GM21447 (cell line): Measurements from ENCODE around the gene RPS3.

Experiments used
- ATAC-seq: cut with Tn5 transposase; IDR thresholded peaks from one replicate; pipeline ENCODE4 v1.9.1; 2021; ENCODE audit not compliant: unreplicated experiment

Gene RPS3

DNA sequence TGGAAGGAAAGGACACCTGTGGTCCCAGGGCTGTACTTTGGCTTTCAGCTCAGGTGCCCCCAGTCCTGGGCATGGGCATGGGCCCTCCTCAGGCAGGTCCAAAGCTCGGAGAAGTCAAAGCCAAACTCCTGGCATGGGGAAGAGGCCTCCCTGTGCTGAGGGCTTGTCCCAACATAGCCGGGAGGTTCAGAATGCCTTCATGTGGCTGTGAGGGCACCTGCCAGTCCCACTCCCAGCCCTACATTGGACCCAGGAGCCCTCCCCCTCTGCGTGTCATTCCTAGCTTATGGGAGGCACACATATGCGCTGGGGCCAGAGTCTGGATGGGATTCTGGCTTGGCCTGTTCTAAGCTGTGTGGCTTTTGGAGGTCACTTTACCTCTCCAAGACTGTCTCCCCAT lies 34.7 kb downstream of the RPS3 start:
- ATAC-seq = no peak

DNA sequence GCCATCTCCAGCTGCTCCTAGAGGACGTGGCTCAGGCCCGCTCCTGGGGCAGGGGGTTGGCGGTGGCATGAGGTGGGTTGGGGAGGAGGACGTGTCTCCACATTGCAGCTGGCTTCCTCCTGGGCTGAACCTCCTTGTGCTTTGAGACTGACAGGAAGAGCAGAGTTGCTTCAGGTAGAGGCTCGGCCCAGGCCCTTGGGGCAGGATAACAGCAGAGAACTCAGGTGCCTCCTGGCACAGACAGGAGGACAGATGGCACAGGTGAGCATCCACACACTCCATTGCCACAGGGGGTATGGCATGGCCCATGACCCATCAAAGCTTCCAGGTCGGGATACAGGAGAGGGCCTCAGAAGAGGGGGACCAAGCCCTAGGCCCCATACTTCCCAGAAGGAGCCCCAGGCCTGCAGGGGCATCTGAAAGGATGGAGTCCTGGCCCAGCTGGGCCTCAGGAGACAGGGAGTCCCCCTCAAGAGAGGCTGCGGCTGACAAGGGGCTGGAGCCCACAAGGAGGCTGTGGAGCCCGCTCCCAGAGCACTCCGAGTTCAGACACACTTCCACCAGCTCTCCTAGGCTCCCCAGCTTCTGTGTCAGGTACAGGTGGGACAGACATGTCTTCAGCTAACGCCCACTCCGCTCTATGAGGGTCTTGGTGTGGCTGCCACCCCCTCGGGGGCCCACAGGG lies 35.7 kb downstream of the RPS3 start:
- ATAC-seq = no peak

DNA sequence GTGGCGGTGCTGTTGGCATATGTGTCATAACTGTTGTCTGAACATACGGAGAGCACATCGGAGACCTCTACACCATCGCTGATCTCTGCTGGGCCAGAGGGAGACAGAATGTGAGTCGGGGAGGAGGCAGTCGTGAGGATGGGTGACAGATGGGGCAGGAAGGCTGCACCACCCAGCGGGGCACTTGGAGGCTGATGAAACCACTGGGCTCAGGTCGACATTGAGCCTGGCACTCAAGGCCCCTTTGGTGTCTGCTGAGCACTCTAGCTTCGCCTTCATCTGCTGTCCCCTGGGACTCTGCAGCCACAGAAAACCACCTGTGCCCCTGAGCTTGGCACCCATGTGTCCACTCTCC lies 36.2 kb downstream of the RPS3 start:
- ATAC-seq = no peak

DNA sequence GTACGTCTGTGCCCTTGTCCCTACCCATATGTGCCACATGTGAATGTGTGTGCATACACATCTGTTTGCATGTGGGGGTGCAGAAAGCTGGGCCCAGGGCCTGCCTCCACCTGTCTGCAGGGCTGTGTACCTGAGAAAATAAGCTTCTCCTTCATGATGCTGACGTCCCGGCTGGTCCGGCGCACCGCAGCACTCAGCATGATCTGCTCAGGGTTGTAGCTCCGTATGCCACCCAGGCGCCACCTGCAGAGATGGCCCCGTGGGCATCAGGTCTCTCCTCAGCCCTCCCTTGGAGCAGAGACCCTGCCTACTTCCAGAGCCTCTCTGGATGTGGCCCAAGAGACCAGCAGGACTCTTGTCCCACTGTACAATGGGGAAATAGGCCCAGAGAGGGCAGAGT lies 37.5 kb downstream of the RPS3 start:
- ATAC-seq = no peak

DNA sequence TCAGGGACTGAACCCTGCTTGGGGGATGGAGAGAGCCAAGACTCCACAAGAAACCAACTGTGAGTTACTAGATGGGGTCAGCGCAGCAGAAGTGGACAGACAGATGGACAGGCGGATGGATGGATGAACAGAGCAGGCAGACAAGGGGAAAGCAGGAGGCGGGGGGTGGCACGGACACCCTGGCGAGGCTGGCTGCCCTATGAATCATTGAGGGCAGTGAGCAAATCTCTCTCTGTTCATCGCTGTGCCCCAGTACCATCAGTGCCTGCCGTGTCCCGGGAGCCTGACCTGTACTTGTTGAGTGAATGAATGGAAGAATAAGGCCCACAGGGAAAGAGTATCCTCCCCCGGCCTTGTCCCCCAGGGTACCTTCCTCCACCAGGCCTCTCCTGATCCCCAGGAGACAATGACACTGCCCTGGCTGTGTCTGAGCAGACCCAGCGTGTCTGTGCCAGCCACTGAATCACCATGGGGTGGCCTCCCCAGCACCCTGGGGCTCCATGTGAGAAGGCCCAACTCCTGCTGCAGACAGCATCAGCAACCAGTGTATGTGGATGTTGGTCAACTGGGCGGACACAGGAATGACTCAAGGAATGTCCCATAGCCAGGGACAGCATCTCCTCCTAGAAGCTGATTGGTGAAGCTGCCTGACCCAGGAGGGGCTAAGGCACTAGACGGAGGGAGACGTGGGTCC lies 38.8 kb downstream of the RPS3 start:
- ATAC-seq = no peak

DNA sequence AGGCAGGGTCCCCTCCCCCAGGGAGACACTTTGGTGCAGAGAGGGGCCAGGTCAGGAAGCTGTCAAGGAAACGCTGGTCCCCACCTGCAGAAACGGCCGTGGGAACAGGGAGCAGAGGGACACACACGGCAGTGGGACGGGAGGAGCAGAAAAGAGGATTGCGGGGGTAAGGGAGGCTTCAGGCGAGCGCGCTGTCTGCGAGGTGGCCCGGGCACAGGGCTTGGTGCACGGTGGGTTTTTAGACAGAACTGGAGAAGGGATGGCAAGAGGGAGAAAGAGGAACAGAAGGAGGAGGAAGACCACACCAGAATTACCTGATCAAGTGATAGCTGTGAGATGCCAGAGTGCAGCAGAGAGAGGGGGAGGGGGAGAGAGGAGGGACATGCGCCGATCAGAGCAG lies 39.7 kb downstream of the RPS3 start:
- no peak for ATAC-seq

DNA sequence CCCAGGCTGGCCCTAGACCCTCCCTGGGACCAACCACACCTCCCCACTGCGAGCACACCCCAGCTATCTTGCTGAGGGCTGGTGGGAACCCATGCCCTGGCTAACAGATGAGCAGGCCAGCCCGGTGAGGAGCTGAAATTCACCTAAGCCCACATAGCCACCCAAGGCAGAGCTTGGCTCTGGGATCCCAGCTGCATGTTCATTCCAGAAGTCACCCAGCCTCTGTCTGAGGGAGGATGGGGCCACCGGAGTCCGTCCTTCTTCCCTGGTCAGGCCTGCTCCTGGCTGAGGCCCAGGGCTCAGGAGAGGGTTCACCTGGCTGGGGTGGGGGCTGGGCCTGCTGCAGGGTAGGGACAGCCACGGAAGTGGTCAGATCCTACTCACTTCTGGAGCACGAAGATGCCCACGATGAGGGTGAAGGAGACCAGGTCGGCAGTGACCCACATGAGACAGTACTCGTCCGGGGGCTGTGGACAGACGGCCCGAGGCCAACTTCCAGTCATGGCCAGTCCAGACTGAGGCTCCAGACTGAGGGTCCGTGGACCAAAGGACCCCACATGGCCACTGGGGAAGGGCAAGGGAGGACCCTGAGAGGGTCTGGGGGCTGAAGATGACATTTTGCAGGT lies 40.3 kb downstream of the RPS3 start:
- ATAC-seq = no peak

DNA sequence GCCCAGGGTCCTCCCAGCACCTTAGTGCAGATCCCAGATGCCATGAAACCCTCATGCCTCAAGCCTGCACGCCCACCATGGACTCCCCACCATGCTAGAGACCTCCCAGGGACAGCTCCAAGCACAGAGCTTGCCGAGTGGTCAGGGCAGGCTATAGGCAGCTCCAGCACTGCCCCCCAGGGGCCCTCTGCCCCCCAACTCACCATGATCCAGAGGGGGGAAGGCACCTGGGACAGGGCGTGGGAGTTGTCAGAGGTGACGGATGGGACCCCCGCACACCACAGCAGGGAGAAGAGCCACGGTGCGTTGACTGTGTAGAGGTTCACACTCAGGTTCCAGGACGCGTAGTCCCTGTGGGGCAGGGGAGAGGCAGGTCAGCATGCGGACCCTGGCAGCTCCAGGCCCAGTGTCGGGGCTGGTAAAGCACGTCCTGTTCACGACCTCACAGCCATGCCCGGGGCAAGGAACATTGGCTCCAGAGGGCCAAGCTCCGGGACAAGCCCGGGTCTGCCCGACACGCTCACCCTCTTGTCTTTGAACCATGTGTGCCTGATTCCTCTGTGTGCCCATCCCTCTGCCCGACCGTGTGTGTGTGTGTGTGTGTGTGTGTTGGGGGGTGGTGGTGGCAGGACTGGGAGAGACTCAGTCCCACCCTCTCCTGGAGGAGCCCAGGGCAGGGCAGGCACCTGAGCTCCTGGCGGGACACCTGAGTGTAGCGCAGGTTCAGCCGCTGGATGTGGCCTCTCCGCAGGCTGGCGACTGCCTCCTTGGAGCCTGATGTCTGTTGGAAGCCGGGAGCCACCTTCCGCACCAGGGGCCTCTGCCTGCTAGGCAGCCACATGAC lies 41.9 kb downstream of the RPS3 start:
- no peak for ATAC-seq

DNA sequence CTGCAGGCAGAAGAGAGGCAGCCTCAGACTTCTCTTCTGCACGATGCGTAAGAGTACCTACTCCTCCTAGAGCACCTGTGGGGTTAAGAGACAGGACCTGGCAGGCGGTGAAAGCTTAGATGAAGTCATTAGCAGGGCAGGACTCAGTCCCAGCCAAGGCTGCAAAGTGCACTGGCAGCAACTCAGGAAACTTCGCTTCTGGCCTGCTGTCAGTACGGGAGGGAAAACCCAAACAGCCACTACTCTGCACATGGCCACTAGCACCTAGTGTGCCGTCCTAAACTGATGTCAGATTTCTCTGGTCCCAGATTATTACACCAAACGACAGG lies 42.5 kb downstream of the RPS3 start:
- ATAC-seq = no peak

DNA sequence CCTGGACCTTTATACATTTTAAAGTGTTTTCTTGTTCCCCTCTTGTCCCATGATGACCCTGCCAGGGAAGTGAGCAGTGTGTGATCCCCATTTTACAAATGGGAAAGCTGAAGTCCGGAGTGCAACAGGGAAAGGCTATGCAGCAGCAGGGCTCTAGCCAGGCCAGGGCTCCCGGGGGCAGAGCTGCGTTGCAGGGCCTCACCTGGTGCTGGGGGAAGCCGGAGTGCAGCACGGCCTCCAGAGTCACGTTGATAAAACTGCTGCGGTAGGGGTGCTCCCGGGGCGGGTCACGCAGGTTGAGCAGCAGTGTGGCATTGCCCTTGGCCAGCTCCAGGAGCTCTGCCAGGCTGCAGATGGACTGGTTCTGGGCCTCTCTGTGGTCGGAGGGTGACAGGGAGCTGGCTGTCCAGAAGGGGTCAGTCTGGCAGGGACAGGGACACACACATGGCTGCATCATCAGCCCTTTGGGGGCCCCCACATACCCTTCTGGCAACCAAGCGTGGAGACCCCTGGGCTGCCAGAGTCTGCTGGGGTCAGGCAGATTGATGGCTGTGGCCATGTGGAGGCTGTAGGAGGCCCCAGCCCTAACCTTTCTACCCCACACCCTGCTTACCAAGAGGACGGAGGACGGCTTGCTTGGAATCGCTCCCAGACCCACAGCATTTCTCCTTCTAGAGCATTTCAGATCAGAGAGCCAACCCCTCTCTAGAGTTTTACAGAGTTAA lies 43.0 kb downstream of the RPS3 start:
- no peak for ATAC-seq

DNA sequence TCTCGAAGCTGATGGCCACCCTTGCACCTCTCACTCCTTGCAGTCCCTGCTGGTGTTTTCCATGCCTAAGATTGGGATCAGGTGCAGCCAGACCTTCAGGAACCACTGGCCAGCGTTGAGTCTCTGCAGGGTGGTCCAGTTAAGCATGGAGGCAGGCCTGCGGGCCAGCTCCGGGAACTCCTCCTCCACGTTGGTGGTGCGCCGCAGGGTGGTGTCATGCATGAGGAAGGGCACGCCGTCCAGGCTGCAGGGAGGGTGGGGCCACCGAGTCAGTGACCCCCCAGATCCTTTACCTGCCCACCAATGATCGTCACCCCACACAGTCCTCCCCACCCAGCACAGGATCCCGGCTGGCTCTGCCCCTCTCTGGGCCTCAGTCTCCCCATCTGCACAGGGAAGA lies 43.7 kb downstream of the RPS3 start:
- no peak for ATAC-seq

DNA sequence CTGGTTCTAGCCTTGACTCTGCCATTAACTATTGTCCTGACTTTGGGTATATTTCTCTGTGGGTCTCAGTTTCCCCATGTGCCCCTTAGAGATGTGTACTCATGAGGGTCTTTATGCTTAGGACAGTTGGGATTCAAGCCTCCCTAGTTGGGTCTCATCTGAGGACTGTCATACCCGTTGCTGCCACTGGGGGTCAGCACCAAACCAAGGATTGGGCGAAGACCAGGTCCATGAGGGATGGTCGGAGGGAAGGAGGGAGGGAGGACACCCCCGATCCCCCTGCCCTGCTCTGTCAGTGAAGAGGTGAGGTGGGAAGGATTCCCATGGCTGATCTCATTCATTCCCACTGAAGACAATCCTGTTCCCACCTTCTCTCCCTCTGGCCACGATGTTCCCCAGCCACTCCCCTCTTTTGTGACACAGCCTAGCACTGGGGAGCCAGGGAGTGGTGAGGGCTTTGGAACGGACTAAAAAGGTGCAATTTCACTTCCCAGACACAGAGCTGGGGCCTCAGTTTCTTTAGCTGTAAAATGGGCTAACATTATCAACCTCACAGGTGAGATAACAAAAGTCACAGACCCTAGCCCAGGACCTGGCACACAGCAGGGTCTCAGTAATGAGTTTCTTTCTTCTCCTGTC lies 46.1 kb downstream of the RPS3 start:
- no peak for ATAC-seq

DNA sequence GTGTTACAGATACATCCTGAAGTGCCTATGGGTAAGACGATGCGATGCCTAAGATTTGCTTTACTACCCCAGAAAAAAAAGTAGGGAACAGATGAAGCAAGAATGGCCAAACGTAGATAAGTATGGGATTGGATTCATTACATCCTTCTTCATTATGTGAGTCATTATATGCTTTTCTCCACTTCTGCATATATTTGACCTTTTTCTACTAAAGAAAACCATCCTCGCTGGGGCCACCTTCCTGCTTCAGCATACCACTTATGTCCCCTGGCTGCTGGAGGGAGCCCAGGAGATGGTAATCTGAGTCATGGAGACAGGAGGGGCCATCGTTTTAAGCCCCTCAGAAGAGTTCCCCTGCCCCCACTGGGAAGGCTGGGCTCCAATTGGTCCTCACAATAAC lies 48.1 kb downstream of the RPS3 start:
- ATAC-seq = no peak

DNA sequence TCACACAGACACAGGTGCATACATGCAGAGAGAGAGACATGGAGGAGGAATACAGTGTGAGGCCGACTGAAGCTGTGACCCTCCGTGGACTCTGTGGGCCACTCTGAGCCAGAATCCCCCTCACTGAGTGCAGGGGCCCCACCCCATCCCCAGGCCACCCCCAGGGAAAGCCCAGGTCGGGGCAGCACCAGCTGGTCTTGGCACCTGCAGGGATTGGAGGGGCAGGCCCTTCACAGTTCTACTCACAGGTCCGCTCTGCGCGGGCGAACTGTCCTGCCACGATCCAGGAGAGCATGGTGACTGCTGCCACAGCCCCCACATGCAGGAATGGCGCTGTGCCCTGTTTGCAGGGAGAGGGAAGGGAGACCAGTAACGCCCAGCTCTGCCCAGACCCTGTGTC lies 50.0 kb downstream of the RPS3 start:
- no peak for ATAC-seq

DNA sequence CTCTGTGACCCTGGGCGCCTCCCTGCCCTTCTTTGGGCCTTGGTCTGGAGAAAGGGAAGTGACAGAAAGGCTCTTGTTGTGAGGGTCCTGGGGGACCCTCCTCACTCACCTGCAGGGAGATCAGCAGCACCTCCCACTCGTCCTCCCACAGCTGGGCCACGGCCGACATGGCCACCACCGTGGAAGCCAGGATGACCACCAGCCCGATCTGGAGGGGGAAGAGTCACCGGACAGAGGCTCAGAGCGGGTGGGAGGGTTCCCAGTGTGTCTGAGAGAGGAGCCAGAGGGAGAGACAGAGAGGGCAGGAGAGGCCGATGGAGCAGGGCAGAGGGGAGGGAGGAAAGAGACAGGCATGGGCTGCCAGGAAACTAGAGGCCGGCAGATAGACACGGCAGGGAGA lies 50.5 kb downstream of the RPS3 start:
- no peak for ATAC-seq

DNA sequence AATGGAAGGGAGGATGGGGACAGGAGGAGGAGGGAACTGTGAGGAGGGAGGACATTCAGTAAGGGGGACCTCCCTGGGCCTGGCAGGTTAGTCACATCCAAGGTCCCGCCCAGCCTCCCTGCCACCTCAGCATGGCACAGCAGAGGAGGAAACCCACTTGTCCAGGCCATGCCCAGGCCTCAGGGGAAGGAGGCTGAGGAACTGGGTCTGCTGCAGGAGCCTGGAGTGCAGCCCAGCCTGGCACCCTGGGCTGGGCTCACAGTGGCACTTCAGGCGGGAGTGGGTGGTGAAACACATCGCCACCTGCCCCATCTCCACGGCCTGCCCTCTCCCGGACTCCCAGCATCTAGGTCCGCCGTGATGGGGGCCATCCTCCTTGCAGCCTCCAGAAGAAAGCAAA lies 50.9 kb downstream of the RPS3 start:
- ATAC-seq = no peak

DNA sequence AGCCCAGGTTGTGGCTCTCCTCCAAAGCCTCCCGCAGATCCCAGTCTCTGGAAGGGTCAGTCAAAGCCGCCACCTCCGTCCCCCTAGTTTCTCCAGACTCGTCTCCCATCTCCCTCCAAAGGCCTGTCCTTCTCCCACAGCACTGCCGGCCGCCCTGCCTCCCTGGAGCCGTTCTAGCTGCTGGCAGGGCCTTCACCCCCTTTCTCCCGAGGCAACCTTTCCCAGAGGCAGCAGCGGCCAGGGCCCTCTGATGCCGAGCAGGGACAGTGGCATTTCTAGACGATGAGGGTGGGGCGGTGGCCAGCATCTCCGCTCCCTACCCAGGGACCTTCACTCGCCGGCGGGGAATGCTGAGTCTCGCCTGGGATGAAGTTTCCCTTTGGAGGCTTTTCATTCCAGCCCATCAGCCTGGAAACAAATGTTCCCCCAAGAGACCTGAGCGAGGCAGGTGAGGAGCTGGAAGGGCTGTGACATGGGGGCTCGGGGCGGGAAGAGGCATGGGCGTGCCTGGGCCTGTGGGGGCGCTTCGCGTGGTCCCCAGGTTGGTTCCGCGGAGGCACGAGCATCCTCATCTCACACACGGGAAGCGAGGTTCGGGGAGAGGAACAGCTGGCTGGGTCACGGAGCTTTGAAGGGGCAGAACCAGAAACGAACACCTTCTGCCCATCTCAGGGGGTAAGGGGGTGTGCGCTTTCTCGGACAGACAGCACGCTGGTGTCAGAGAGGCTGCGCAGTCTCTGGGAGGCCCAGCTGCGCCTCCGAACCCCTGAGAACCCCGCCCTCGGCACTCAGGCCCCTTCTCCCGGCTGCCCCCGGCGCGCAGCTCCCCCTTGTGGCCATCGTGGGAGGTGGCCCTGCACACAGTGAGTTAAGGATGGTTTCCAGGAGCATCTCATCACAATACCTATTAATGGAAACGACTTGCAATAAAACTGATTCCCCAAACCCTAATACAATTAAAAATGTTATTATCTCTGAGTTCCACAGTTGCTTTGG lies 51.8 kb downstream of the RPS3 start:
- ATAC-seq = no peak

DNA sequence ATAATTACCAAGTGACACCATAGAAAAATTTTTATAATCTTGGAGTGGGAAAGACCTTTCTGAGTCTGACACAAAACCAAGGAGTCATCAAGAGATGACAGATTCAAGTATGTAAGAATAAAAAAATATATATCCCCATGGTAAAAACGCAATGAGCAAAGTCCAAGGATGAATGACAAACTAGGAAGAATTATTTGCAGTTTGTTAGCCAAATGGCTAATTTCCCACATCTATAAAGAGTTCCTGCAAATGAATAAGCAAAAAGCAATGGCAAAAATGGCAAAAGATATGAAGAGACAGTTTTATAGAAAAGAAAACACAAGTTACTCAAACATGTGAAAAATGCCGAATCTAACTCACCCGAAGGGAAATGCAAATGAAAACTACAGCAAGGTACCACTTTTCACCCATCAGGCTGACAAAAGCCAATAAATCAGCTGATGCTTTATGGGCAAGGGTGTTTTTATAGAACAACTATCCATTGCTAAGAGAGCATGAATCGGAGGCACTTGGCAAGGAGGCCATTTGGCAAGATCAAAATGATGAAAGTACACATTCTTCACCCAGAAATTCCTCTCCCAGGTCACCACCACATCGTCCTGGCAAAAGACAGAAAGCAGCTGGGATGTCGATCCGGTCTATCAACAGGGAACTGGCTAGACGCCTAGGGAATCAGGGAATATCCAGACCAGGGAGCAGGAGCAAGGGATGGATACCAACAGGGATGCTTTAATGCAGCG lies 54.8 kb downstream of the RPS3 start:
- ATAC-seq = no peak

DNA sequence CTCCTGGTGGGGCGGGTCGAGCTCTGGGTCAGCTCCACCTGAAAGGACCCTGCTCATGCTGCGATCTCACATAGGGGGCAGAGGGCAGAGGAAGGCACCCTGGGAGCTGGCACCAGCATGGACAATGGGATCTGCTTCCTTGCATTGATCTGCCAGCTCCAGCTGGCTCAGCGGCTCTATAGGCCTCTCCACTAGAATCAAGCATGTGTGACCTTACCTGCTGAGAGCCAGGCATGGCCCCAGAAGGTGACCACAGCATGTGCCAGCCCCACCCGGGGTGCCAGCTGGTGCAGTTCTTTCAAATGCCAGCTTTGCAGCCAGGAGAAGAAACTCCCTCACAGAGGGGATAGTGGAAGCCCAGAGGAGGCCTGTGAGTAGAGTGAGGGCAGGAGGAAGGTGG lies 55.7 kb downstream of the RPS3 start:
- ATAC-seq = no peak
